ENCODE measurements around the gene VPS13D. TPM values are rescaled to one million over a fixed set of nuclear protein-coding genes. Genes with fewer than 3 reads are reported as not detected.

Gene VPS13D
- total RNA-seq, 1 experiment from 2014 or later: 20.2 TPM

DNA sequence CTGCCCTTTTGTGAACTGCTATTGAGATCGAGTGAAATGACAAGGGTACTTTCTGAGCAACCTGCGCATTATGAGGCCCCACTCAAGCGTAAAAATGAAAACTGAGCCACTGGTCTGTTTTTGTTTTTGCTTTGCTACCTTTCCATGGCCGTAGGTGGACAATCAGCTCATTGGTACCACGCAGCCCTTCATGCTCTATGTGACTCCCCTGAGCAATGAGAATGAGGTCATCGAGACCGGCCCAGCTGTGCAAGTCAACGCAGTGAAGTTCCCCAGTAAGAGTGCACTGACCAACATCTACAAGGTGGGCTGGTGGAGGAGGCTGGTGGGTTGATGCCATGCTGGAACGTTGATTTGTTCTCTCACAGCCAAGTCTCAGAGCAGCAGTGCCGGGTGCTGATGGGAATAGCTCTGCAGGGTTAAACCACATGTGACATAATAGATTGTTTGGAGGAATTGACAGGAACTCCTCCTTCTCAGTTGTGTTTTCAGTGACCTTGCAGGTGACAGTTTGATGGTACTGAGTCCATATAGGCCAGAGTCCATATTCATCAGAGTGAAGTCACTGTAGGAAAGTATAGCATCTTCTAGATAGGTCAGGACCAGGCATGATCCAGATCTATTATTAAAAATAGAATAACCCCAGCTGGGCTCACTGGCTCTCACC, 170.3 kb downstream of the VPS13D start:
- Histone ChIP-seq H4K20me1 (ENCODE audit: control insufficient read depth, insufficient read depth, insufficient read length) (no peaks in the 10 kb centered on the region), H2BK5ac (ENCODE audit: insufficient read length, low read length) (no peak overlapping the region), H3K23me2 (ENCODE audit: insufficient read length, low read depth, low read length, poor library complexity, severe bottlenecking) (no peaks in the 10 kb centered on the region), H3K9ac (ENCODE audit: extremely low read depth, insufficient read length, low read length) (no peak overlapping the region), H3T11ph (ENCODE audit: low read length) (no peak overlapping the region), H3K4me2 (ENCODE audit: insufficient read depth, insufficient read length, low read length) (no peak overlapping the region), H3K27ac (ENCODE audit: insufficient read length, low read depth, low read length) (no peak overlapping the region), H3K14ac (ENCODE audit: insufficient read depth, low read length) (no peak overlapping the region), H3K9me3 (ENCODE audit: control insufficient read depth, low read depth, low read length) (no peaks in the 10 kb centered on the region), H2BK15ac (ENCODE audit: low read depth, low read length) (no peak overlapping the region), H3K18ac (ENCODE audit: insufficient read length, low read depth, low read length) (no peak overlapping the region), H3K4me1 (ENCODE audit: insufficient read depth, low read length) (no peaks in the 10 kb centered on the region), H2AK5ac (ENCODE audit: insufficient read length, low read length) (no peak overlapping the region), H3K23ac (ENCODE audit: insufficient read length, low read depth, low read length) (no peak overlapping the region), H2BK120ac (ENCODE audit: low read depth, low read length, poor library complexity, severe bottlenecking) (no peak overlapping the region), H4K8ac (replicated peaks; ENCODE audit: insufficient read length, low read depth, low read length) (no peak overlapping the region), H4K5ac (ENCODE audit: insufficient read length, low read depth, low read length) (no peak overlapping the region), H3K79me1 (ENCODE audit: insufficient read depth, low read depth, low read length, poor library complexity, severe bottlenecking) (no peaks in the 10 kb centered on the region), H4K91ac (ENCODE audit: insufficient read length, low read depth, low read length) (no peak overlapping the region), H2AFZ (ENCODE audit: low read length) (no peak overlapping the region), H3K27me3 (ENCODE audit: insufficient read depth, low read length) (no peaks in the 10 kb centered on the region), H2BK12ac (ENCODE audit: insufficient read length, low read depth, low read length) (no peak overlapping the region), H3K79me2 (ENCODE audit: insufficient read depth, low read length) (no peaks in the 10 kb centered on the region), H3K56ac (ENCODE audit: insufficient read length, low read depth, low read length) (no peak overlapping the region), H2BK20ac (ENCODE audit: low read depth, low read length, poor library complexity, severe bottlenecking) (no peak overlapping the region), H3K4ac (ENCODE audit: low read depth, low read length) (no peak overlapping the region)
- peak overlapping the region in 1 of 3 experiments; percentile 47; a peak in 1 of 7 replicates for H3K27ac Mint-ChIP-seq
- no peak overlapping the region for H3K4me3 Mint-ChIP-seq
- no peaks in the 10 kb centered on the region for H3K9me3 Mint-ChIP-seq
- TF ChIP-seq CTCF (conservative IDR thresholded peaks at IDR 0.05): no peak
- no CpG with 5 or more reads among the region's 10 CpGs for WGBS (ENCODE audit: extremely low coverage, insufficient read length, low lambda C conversion rate)
- H3K36me3 Mint-ChIP-seq (ENCODE audit: insufficient read depth in 1 of 3, low read depth in 3 of 3): peaks cover under 1 to 25% (median 19%) of the 10 kb centered on the region in 3 experiments; a peak in 5 of 7 replicates
- DNase-seq: no peak
- no peaks in the 10 kb centered on the region for H3K27me3 Mint-ChIP-seq (ENCODE audit: low read depth)
- H3K4me1 Mint-ChIP-seq: peaks cover 3 to 4% of the 10 kb centered on the region in 2 experiments; a peak in 3 of 4 replicates

All from H9 (cell line).